HCT116 (cell line): Measurements from ENCODE around the gene IVD. TPM values are rescaled to one million over a fixed set of nuclear protein-coding genes. Genes with fewer than 3 reads are reported as not detected.

Experiments
- ATAC-seq: fragments of 200-7000 bp; cut with Tn5 transposase; 2 replicates; pipeline ENCODE4 v1.9.1; 2020; ENCODE audit warnings: mild to moderate bottlenecking, moderate library complexity
- BruUV-seq: library from RNA; stranded (reverse); fragments of 400-500 nt; replicated peaks from 2 replicates; lab custom pipeline; 2021; lab: Mats Ljungman, UMichigan
- CTCF ChIA-PET: fragments of 300-600 bp; sonication (Branson Sonifier 250); formaldehyde crosslinking; loops from one replicate; lab custom pipeline; 2021; ENCODE audit warnings: antibody characterized with exemption; lab: Charles Lee
- POLR2A ChIA-PET: fragments of 300-600, 350-600 bp; sonication (Branson Sonifier 250); formaldehyde crosslinking; loops from one replicate; lab custom pipeline; 2021; ENCODE audit warnings: antibody characterized with exemption; lab: Charles Lee
- RAD21 ChIA-PET, 2 experiments: fragments of 300-600 bp; sonication (Branson Sonifier 250); formaldehyde crosslinking; loops; one replicate each; lab custom pipeline; 2023; ENCODE audit warnings: low total read pairs in 2 of 2; ENCODE audit not compliant: uncharacterized antibody in 2 of 2, unreplicated experiment in 2 of 2, low non-redundant PET in 1 of 2; lab: Charles Lee
- DNase-seq: peaks from one replicate; pipeline ENCODE4 v3.0.0-alpha.2; 2010; ENCODE audit warnings: low read depth, low spot score
- H2AFZ ChIP-seq: fragments of 200-600 bp; shearing (Covaris generic), sonication (generic); 2 replicates; pipeline ENCODE4 v1.6.1; 2017; ENCODE audit warnings: low read depth, mixed run types, mixed read lengths, antibody characterized with exemption, low read length; ENCODE audit not compliant: poor library complexity, severe bottlenecking
- H3K27ac ChIP-seq: 2 replicates; pipeline ENCODE4 v1.5.1; 2012; ENCODE audit warnings: low read depth, low read length
- H3K27me3 ChIP-seq: fragments of 200-600 bp; sonication (generic); 2 replicates; pipeline ENCODE4 v1.6.1; 2016; ENCODE audit warnings: mixed run types, low read length, mixed read lengths; ENCODE audit not compliant: insufficient read depth
- H3K36me3 ChIP-seq, 2 experiments: fragments of 200-500 bp in 1 of 2; fragments of 200-600 bp in 1 of 2; sonication (Bioruptor generic) in 1 of 2; sonication (generic) in 1 of 2; 2 replicates each; pipeline versions ENCODE4 v1.5.1 to v1.6.1; 2014 to 2016; ENCODE audit warnings: low read length in 2 of 2, inconsistent platforms in 1 of 2, mixed read lengths in 1 of 2, mixed run types in 1 of 2; ENCODE audit not compliant: insufficient read depth in 2 of 2, control insufficient read depth in 1 of 2
- H3K4me1 ChIP-seq, 2 experiments: fragments of 200-600 bp in 1 of 2; sonication (generic) in 1 of 2; 2 replicates each; pipeline versions ENCODE4 v1.5.1 to v1.6.1; 2012 to 2017; ENCODE audit warnings: low read length in 2 of 2, inconsistent platforms in 1 of 2, mild to moderate bottlenecking in 1 of 2, mixed read lengths in 1 of 2, mixed run types in 1 of 2, moderate library complexity in 1 of 2; ENCODE audit not compliant: insufficient read depth in 2 of 2, control insufficient read depth in 1 of 2
- H3K4me2 ChIP-seq: fragments of 200-600 bp; sonication (generic); 2 replicates; pipeline ENCODE4 v1.6.1; 2017; ENCODE audit warnings: mixed run types, low read length, mixed read lengths
- H3K4me3 ChIP-seq, 2 experiments: fragments of 200-600 bp in 1 of 2; sonication (generic) in 1 of 2; replicated peaks in 1 of 2; 2 replicates each; pipeline ENCODE4 v1.5.1; 2011 to 2016; ENCODE audit warnings: low read length in 2 of 2, control low read depth in 1 of 2, low read depth in 1 of 2, mild to moderate bottlenecking in 1 of 2, mixed read lengths in 1 of 2, mixed run types in 1 of 2
- H3K79me2 ChIP-seq: fragments of 200-600 bp; sonication (generic); 2 replicates; pipeline ENCODE4 v1.6.1; 2017; ENCODE audit warnings: mild to moderate bottlenecking, mixed run types, low read length, moderate library complexity, mixed read lengths; ENCODE audit not compliant: insufficient read depth
- H3K9ac ChIP-seq: fragments of 200-600 bp; sonication (generic); 2 replicates; pipeline ENCODE4 v1.6.1; 2016; ENCODE audit warnings: low read length, mixed read lengths
- H3K9me2 ChIP-seq: fragments of 200-600 bp; sonication (generic), shearing (Covaris generic); 2 replicates; pipeline ENCODE4 v1.6.1; 2017; ENCODE audit warnings: mixed run types, mild to moderate bottlenecking, moderate library complexity; ENCODE audit not compliant: insufficient read depth
- H3K9me3 ChIP-seq, 2 experiments: fragments of 200-500 bp in 1 of 2; fragments of 200-600 bp in 1 of 2; sonication (Bioruptor generic) in 1 of 2; sonication (generic) in 1 of 2; 2 replicates each; pipeline ENCODE4 v1.6.1; 2014 to 2017; ENCODE audit warnings: low read length in 2 of 2, mixed read lengths in 2 of 2, inconsistent platforms in 1 of 2, low read depth in 1 of 2, mild to moderate bottlenecking in 1 of 2, mixed run types in 1 of 2, moderate library complexity in 1 of 2; ENCODE audit not compliant: control insufficient read depth in 1 of 2, insufficient read depth in 1 of 2
- H4K20me1 ChIP-seq: fragments of 200-600 bp; sonication (generic), shearing (Covaris generic); 2 replicates; pipeline ENCODE4 v1.6.1; 2017; ENCODE audit warnings: mixed run types, mild to moderate bottlenecking, moderate library complexity; ENCODE audit not compliant: insufficient read depth
- CBX3 ChIP-seq: IDR thresholded peaks from 2 replicates; pipeline ENCODE4 v1.6.1; 2012; ENCODE audit warnings: low read depth
- CEBPB ChIP-seq: IDR thresholded peaks from 2 replicates; pipeline ENCODE4 v1.6.1; 2012; ENCODE audit warnings: low read depth
- CTCF ChIP-seq, 3 experiments: fragments of 200-600 bp in 1 of 3; sonication (generic) in 1 of 3; IDR thresholded peaks in 2 of 3; conservative IDR thresholded peaks in 1 of 3; 2 replicates each; pipeline ENCODE4 v1.5.1; 2012 to 2017; ENCODE audit warnings: low read depth in 2 of 3, low read length in 2 of 3, antibody characterized with exemption in 1 of 3, borderline replicate concordance in 1 of 3, control low read depth in 1 of 3, mild to moderate bottlenecking in 1 of 3, mixed read lengths in 1 of 3, mixed run types in 1 of 3, moderate library complexity in 1 of 3; ENCODE audit not compliant: insufficient read depth in 1 of 3
- EGR1 ChIP-seq: IDR thresholded peaks from 2 replicates; pipeline ENCODE4 v1.6.1; 2012; ENCODE audit warnings: low read depth
- FOSL1 ChIP-seq: IDR thresholded peaks from 2 replicates; pipeline ENCODE4 v1.6.1; 2012; ENCODE audit warnings: low read depth
- JUND ChIP-seq: IDR thresholded peaks from 2 replicates; pipeline ENCODE4 v1.6.1; 2012
- MAX ChIP-seq: IDR thresholded peaks from 2 replicates; pipeline ENCODE4 v1.6.1; 2012
- RAD21 ChIP-seq: IDR thresholded peaks from 2 replicates; pipeline ENCODE4 v1.6.1; 2012; ENCODE audit warnings: low read depth, mild to moderate bottlenecking
- SP1 ChIP-seq: IDR thresholded peaks from 2 replicates; pipeline ENCODE4 v1.6.1; 2012; ENCODE audit warnings: low read depth
- YY1 ChIP-seq: IDR thresholded peaks from 2 replicates; pipeline ENCODE4 v1.6.1; 2011; ENCODE audit warnings: low read length, low read depth, moderate library complexity, mild to moderate bottlenecking; ENCODE audit not compliant: insufficient replicate concordance; ENCODE audit errors: extremely low read depth
- ZBTB33 ChIP-seq: IDR thresholded peaks from 2 replicates; pipeline ENCODE4 v1.6.1; 2011; ENCODE audit warnings: mild to moderate bottlenecking, low read length, moderate library complexity; ENCODE audit not compliant: insufficient replicate concordance; ENCODE audit errors: extremely low read depth
- intact Hi-C: fragments of 100-400 bp; cut with micrococcal nuclease; formaldehyde crosslinking; loops from 2 replicates; pipeline ENCODE4 v1.10.0; 2022
- total RNA-seq: library from RNA; stranded (reverse); gene quantifications from one replicate; pipeline ENCODE4 v1.2.1, GENCODE V29; 2021; ENCODE audit not compliant: unreplicated experiment

Gene IVD
- total RNA-seq, 1 experiment from 2014 or later = 65.6 TPM

- TF ChIP-seq CTCF (IDR thresholded peaks at IDR 0.05 in 2 of 3, conservative IDR thresholded peaks at IDR 0.05 in 1 of 3; ENCODE audit: borderline replicate concordance in 1 of 3, insufficient read depth in 1 of 3, low read depth in 2 of 3, low read length in 2 of 3) = peak; percentile 67 to 96 (median 78)
- TF ChIP-seq RAD21 = peak; percentile 66
- TF ChIP-seq, all 23 proteins: peak for 10
Measured at GRCh38 chr15:40367686-40368611, 37.6 kb upstream of the IVD start (continued).

- H3K36me3 ChIP-seq = no peaks in the 10 kb centered on the region
- no peaks in the 10 kb centered on the region for H4K20me1 ChIP-seq
- no peak for DNase-seq
- 0 out of 2 replicates have a peak overlapping the region, but pooled peaks have one; percentile 17 for H3K9ac ChIP-seq
- H3K27me3 ChIP-seq = no peaks in the 10 kb centered on the region
- no peak overlapping the region for H3K4me3 ChIP-seq
- peak overlapping the region; percentile 67 for H3K4me2 ChIP-seq
- peaks cover 7 to 16% of the 10 kb centered on the region in 2 experiments; a peak in 3 of 4 replicates for H3K4me1 ChIP-seq
- H3K9me3 ChIP-seq = no peaks in the 10 kb centered on the region
- H3K9me2 ChIP-seq = no peaks in the 10 kb centered on the region
- intact Hi-C loops = loop anchor here (1.0 kb wide), 1 partner anchor 53 kb away; no protein-coding TSS in a partner anchor
- BruUV-seq = no TSS peak
- no peaks in the 10 kb centered on the region for H3K79me2 ChIP-seq
- TF ChIP-seq CEBPB = no peak
- TF ChIP-seq ZBTB33 = no peak
- no peak for TF ChIP-seq JUND
- no peak for TF ChIP-seq CTCF (IDR thresholded peaks at IDR 0.05 in 2 of 3, conservative IDR thresholded peaks at IDR 0.05 in 1 of 3; ENCODE audit: borderline replicate concordance in 1 of 3, insufficient read depth in 1 of 3, low read depth in 2 of 3, low read length in 2 of 3)
- no peak for TF ChIP-seq FOSL1
- TF ChIP-seq YY1 = no peak
- no peak for TF ChIP-seq MAX
- no peak for TF ChIP-seq EGR1
- TF ChIP-seq SP1 = no peak
- TF ChIP-seq CBX3 = no peak
- POLR2A ChIA-PET = interaction anchor here (0.8 to 0.9 kb wide), 2 partner anchors 28 to 37 kb away, joined by 3 read pairs; partner anchors contain the start of genes CCDC9B and IVD
- peak overlapping the region; percentile 58; the same call in 1 of the 2 replicates for H3K27ac ChIP-seq
- RAD21 ChIA-PET = interaction anchor here in 1 of 2 experiments (1.3 kb wide), 1 partner anchor 30 kb away, joined by 5 read pairs; no protein-coding TSS in a partner anchor
- no peak for ATAC-seq
- H2AFZ ChIP-seq = no peak overlapping the region
- CTCF ChIA-PET = interaction anchor here (0.9 to 1.6 kb wide), 5 partner anchors 14 to 525 kb away, joined by 3 to 6 read pairs (median 3); partner anchors contain the start of genes CCDC9B, KNSTRN and VPS18
Measured at GRCh38 chr15:40368719-40369473, 36.7 kb upstream of the IVD start.
